ENCODE data around the gene CLEC16A.

DNA sequence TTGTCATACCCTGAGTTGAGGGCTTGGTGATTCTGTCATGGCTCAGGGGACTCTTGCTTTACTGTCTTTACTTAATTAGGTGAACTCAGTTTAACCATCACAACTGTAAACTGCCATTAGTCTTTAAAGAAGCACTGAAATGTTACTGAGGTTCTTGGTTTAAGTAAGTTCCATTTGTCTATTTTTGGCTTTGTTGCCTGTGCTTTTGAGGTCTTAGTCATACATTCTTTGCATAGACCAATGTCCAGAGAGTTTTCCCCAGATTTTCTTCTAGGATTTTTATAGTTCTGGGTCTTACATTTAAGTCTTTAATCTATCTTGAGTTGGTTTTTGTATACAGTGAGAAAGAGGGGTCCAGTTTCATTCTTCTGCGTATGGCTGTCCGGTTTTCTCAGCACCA lies 174.1 kb downstream of the CLEC16A start:
- TF ChIP-seq CTCF (IDR thresholded peaks at IDR 0.05; ENCODE audit: borderline replicate concordance, extremely low read depth, low read length, poor library complexity, severe bottlenecking) (no peak), EZH2 (IDR thresholded peaks at IDR 0.05; ENCODE audit: borderline replicate concordance, low read depth, low read length, severe bottlenecking) (no peak)
